SKM-1 treated with dmso at 0.1 percent for 144 hours (cell line): ENCODE data around the gene MACROD2.
"Not testable (repeated sequence)": the region's sequence is repeated elsewhere in the genome, so short reads cannot be mapped to it uniquely, and the experiment has no call there.

ENCODE experiments used
- DNase-seq: peaks from one replicate; lab custom pipeline; 2025; ENCODE audit not compliant: unreplicated experiment; lab: John Stamatoyannopoulos, UW

The MACROD2 gene

GRCh38 chr20:15119852-15120487, 1124.7 kb downstream of the MACROD2 start:
- DNase-seq = no peak

DNA sequence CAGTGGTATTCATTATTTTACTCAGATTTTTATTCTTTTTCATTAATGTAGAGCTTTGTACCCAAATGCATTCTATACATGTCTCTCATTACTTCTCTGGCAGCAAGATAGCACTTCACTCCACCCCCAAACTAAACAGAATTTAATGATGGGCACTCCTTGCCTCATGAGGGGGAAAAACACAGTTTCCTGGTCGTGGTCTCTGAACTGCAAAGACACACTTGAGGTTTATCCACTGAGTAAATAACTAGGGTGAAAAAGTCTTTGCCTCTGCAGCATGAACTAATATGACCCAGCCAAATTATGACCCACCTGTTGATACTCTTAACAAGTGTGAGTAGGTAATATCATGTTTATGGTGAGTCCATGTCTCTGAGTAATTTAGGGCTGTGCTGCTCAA, 1127.3 kb downstream of the MACROD2 start:
- DNase-seq = no peak

GRCh38 chr20:15131176-15131575, 1135.9 kb downstream of the MACROD2 start:
- DNase-seq = no peak

GRCh38 chr20:15138548-15139126, 1143.3 kb downstream of the MACROD2 start:
- DNase-seq = no peak

DNA sequence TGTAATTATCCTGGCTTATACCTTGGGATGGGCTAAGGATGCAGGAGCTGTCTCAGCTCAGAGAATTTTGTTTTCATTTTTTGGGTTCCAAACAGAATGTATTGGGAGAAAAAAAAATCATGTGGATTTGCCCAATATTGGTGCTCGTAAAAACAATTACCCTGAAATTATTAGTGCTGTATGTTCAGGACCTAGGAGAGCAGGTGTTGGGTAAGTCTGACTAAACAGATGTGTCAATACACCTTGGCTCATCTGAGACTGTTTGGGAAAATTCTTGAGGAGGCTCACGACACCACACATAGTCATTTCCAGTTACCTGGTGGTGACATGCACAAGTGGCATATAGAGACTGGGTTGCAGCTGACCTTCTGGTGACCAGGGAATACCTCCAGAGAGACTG, 1144.2 kb downstream of the MACROD2 start:
- DNase-seq = no peak

DNA sequence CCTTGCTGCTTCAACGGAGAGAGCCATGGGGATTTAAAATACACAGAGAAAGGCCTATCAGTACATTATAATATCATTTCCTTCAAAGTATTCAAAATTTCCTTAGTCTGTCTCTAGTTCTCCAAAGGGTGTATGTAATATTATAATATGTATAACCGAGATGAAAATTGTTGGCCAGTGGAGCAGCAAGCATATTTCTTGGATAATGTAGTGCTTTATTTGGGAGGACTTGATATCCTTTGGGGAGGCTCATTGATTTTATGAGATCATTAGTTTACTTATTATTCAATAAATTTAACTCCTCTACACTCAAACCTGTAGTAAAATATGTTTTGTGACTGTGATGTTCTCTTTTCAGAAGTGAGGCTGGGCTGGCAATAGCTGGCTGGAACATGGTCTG, 1145.0 kb downstream of the MACROD2 start:
- DNase-seq = no peak

DNA sequence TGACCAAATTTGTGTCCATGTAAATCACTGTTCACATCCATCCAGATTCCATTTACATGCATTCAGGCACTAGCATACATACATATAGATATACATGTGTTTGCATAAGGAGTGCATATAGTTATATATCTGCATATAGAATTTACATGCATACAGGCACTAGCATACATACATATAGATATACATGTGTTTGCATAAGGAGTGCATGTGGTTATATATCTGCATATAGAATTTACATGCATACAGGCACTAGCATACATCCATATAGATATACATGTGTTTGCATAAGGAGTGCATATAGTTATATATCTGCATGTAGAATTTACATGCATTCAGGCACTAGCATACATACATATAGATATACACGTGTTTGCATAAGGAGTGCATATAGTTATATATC, 1145.6 kb downstream of the MACROD2 start:
- not testable (repeated sequence) for DNase-seq

GRCh38 chr20:15141861-15142260, 1146.5 kb downstream of the MACROD2 start:
- no peak for DNase-seq

- no peak for DNase-seq
These were observed 1148.2 kb downstream of the MACROD2 start for GRCh38 chr20:15143478-15143877.

DNA sequence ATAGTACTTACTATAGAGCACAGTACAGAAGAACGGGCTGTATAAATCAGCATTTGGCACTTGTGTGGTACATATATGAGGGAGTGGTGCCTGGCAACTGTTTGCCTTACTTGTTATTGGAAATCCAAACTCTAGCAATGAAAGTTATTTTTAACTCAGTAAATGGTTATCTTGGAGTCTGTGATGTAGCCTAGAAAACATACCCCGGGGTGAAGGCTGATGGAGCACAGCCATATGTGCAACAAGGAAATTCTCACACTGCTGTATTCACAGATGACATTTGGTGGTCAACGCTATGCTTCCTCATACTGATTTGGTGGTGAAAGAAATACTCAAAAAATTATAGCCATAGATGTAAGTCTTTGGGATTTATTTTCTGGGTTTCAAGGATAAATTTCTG, 1149.6 kb downstream of the MACROD2 start:
- DNase-seq = no peak

- no peak for DNase-seq
These were observed 1151.6 kb downstream of the MACROD2 start for GRCh38 chr20:15146948-15147347.

DNA sequence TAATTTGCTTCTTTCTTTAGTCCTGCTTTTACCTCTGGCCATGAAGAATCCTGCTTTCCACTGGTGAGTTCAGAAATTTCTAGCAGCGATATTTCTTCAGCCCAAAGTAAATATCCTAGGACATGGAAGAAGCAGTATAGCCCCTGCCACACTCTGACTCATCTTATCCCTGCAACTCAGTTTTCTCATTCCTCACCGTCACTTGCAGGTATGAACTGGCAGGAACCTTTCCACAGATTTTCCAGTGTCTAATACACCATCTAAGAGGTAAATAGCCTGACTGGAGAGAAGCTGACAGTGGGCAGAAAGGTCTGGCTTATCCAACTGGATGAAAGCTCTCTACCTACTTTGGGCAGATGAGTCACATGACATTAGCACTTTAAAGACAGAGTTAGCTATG, 1158.8 kb downstream of the MACROD2 start:
- DNase-seq = no peak

DNA sequence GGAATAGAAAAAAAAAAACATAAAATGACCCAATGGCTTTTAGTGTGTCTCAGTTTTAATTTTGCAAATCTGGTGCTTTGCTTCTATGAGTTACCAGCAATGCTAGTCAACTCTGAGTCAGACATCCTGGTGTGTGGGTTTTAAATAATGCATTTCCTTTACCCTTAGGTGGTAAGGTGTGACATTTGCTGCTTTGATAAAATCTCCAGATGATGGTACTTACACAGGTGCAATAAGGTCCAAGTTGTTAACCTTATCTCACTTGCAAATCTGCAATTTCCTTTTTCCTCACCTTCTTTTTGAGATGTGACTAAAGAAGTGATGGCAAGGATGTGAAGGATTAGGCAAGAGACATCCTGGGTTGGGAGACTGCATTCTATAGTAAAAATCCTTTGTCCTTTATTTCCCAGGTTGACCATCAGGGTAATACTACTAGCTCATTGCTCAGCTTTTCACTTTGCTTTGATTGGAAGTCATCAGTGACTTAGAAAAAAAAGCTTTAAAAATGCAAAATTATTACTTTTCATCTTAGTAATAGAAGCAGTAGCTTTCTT, 1160.6 kb downstream of the MACROD2 start:
- DNase-seq = no peak

GRCh38 chr20:15158533-15158932, 1163.2 kb downstream of the MACROD2 start:
- no peak for DNase-seq

DNA sequence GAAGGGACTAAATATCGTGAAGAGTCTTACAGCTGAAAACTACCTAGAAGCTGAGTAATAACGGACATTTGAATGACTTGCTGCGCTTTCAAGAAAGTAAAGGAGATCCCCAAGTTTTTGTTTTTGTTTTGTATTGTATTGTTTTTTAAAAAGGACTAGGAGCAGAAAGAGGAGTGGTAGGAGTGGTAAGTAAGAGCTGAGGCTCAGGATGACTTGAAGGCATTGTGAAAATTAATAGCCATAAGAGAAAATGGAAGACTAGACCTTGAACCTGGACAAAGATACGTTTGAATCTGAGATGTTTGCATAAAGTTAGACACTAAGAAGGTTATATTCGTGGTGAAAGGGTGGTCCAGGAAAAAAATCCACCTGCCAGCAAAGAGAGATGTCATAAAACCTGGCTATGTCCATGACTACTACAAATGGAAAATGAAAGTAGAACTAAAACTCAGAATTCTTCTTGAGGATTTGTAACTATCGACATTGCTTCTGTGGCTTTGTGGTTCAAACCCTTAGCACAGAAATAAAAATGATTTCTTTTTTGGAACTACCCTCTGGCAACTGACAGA, 1166.8 kb downstream of the MACROD2 start:
- DNase-seq = no peak

- no peak for DNase-seq
These were observed 1168.3 kb downstream of the MACROD2 start for GRCh38 chr20:15163632-15164031.

- no peak for DNase-seq
These were observed 1169.4 kb downstream of the MACROD2 start for GRCh38 chr20:15164726-15165125.

DNA sequence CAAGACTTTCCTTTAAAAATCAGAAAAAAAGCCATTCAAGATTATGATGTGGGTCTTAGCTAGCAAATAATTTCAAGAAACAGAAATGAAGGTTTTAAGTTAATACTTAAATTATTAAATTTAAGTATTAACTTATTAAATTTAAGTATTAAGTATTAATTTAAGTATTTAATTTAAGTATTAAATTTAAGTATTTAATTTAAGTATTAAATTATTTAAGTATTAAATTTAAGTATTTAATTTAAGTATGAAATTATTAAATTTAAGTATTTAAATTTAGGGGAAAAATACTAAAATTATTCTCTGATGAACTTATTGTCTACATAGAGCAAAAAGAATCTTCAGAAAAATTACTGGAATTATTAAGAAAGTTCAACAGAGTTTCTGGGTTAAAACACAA, 1171.4 kb downstream of the MACROD2 start:
- DNase-seq = no peak

DNA sequence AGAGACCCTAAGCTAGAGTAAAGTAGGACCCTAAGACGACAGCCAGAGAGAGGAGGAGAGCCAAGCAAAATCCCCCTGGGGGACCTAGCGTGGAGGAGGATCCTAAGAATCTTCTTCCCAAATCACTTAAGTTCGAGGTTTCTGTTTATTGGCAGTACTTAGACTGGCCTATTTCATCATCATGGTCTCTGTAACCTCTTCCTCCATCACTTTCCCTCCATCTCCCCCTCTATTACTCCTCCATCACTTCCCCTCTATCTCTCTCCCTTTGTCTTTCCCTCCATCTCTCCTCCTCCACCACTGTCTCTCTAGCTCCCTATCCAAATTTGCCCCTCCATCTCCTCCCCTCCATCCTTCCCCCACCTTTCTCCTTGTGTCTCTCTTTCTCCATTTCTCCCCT, 1175.7 kb downstream of the MACROD2 start:
- no peak for DNase-seq

DNA sequence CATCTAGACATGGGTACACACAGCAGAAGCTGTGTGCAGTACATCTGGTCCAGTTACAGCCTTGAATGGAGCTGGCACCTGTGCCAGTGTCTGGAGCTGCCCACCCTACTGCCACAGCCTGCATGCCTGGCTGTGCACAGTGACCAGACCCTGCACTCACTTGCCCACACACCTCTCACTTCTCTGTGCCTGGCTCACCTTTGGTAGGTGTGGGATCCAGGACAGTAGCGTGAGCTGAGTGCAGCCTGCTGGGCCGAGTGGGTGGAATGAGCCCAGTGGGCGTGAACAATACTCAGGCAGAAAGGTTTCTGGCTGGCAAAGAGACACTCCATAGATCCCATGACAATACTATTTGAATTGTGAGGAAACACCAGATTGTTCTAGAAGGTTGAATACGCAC, 1181.6 kb downstream of the MACROD2 start:
- DNase-seq = no peak

DNA sequence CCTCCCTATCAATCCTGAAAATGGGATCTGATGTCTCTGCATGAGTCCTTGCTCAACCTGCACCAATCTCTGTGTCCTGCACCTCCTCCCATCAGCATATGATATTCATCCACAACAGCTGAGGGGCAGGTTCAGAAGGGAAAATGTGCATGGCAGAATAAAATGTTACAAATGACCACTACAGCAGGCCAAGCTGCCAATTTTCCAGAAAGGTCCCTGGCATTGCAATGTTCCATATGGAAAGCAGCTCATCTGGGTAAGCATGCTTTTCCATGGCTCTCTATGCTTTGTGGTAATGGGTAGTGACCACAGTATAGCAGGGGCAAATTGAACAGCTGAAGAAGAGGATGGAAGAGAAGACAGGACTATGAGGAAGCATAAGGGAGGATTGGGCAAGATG, 1183.3 kb downstream of the MACROD2 start:
- DNase-seq = no peak

GRCh38 chr20:15179381-15179780, 1184.1 kb downstream of the MACROD2 start:
- DNase-seq = no peak

GRCh38 chr20:15179781-15180180, 1184.5 kb downstream of the MACROD2 start:
- no peak for DNase-seq
